Right atrium auricular region (tissue), 2 donors: ENCODE measurements around the gene ACER3. TPM values are rescaled to one million over a fixed set of nuclear protein-coding genes. Genes with fewer than 3 reads are reported as not detected.

Experiments used
- DNase-seq: peaks from one replicate; pipeline ENCODE4 v3.0.0-alpha.2; 2019; ENCODE audit warnings: low spot score
- H3K27ac ChIP-seq, 2 donors: fragments of 200-600 bp; sonication (generic); 1 replicate in 1 of 2; 2 replicates in 1 of 2; pipeline ENCODE4 v1.5.1; 2016 to 2019
- H3K27me3 ChIP-seq, 2 donors: fragments of 200-600 bp; sonication (generic); one replicate each; pipeline versions ENCODE4 v1.5.1 to v1.6.0; 2017 to 2019
- H3K36me3 ChIP-seq: fragments of 200-600 bp; sonication (generic); one replicate; pipeline ENCODE4 v1.5.1; 2016
- H3K4me1 ChIP-seq, 2 donors: fragments of 200-600 bp; sonication (generic); one replicate each; pipeline versions ENCODE4 v1.5.1 to v1.6.0; 2017 to 2019
- H3K4me3 ChIP-seq, 2 donors: fragments of 200-600 bp; sonication (generic); 1 replicate in 1 of 2; 2 replicates in 1 of 2; pipeline ENCODE4 v1.5.1; 2017 to 2019; ENCODE audit warnings: mild to moderate bottlenecking in 1 of 2, moderate library complexity in 1 of 2
- H3K9me3 ChIP-seq, 2 donors: fragments of 200-600 bp; sonication (generic); one replicate each; pipeline ENCODE4 v1.5.1; 2019
- CTCF ChIP-seq, 2 donors: fragments of 200-600 bp; sonication (generic); IDR thresholded peaks; one replicate each; pipeline ENCODE4 v1.5.1; 2019; ENCODE audit warnings: antibody characterized with exemption in 2 of 2
- total RNA-seq, 2 donors: library from RNA; depleted of rRNA; stranded (reverse); fragments of >200 nt; gene quantifications; one replicate each; pipeline ENCODE4 v1.1.0, GENCODE V29; 2016

ACER3 gene
- total RNA-seq, 2 donors from 2014 or later, result 6.4 to 11.3 TPM

GRCh38 chr11:76835928-76836612, 24.6 kb upstream of the ACER3 start:
- no peak for DNase-seq
- Histone ChIP-seq H3K9me3 (no peaks in the 10 kb centered on the region), H3K4me3 (no peak overlapping the region), H3K36me3 (no peaks in the 10 kb centered on the region), H3K27ac (peak overlapping the region in 1 of 2 donors; percentile 46), H3K27me3 (no peaks in the 10 kb centered on the region), H3K4me1 (peaks cover 0 to 22% of the 10 kb centered on the region in 2 donors)
- TF ChIP-seq CTCF (IDR thresholded peaks at IDR 0.05), result no peak

- no peak overlapping the region for H3K4me3 ChIP-seq
- H3K9me3 ChIP-seq, result no peaks in the 10 kb centered on the region
- H3K27me3 ChIP-seq, result no peaks in the 10 kb centered on the region
- no peaks in the 10 kb centered on the region for H3K36me3 ChIP-seq
- peak overlapping the region in 1 of 2 donors; percentile 46 for H3K27ac ChIP-seq
- DNase-seq, result no peak
- TF ChIP-seq CTCF (IDR thresholded peaks at IDR 0.05), result no peak
- peaks cover 0 to 22% of the 10 kb centered on the region in 2 donors for H3K4me1 ChIP-seq
These were observed 24.0 kb upstream of the ACER3 start for GRCh38 chr11:76836613-76837291.

DNA sequence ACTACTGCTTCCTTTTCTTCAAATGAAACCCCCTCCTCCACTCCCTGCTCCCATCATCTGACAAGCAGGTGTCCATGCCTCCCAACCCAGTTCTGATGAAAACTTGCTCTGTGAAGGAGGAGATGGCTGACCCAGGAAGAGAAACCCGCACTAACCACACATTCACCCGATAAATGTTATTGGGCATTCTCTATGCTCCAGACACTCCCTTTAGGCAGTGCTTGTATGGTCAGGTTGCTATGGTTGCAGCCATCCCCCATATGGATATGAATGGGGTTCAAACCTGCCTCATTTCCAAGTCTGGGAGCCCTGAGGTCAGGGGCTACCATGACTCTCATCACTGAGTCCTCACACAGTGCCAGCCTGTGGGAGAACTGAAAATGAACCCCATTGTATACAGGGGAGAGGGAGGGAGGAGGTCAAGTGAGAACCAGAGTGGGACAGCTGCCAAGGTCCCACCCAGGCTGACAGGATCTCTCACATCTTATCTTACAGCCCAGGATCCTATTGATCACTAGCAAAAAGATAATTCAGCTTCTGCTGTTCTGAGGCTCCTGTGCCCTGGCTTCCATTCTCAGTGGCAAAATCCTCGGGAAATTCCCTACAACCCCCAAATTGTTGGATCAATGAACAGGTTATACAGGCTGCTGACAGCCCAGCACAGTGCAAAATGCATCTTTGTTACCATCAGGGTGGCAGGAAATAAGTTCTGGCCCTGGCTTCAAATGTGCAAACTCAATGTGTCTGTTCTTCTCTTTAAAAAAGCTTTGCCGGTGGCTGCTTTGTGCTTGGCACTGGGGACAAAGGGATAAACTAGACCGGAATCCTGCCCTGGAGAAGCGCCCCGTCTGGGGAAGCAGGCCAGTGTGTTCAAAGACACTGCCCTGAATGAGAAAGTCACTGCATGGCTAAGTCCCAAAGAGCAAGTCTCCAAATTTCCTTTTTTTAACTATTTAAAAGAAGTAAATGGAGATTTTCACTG, 22.7 kb upstream of the ACER3 start:
- Histone ChIP-seq H3K4me3 (no peak overlapping the region), H3K27ac (no peak overlapping the region), H3K4me1 (peaks cover 0 to 22% of the 10 kb centered on the region in 2 donors), H3K27me3 (no peaks in the 10 kb centered on the region), H3K9me3 (no peaks in the 10 kb centered on the region), H3K36me3 (no peaks in the 10 kb centered on the region)
- DNase-seq, result no peak
- TF ChIP-seq CTCF (IDR thresholded peaks at IDR 0.05), result no peak

- TF ChIP-seq CTCF (IDR thresholded peaks at IDR 0.05), result peak in 1 of 2 donors; percentile 33
- no peak for DNase-seq
- H3K9me3 ChIP-seq, result no peaks in the 10 kb centered on the region
- no peaks in the 10 kb centered on the region for H3K36me3 ChIP-seq
- H3K4me3 ChIP-seq, result no peak overlapping the region
- no peaks in the 10 kb centered on the region for H3K27me3 ChIP-seq
- H3K27ac ChIP-seq, result no peak overlapping the region
- peaks cover 0 to 22% of the 10 kb centered on the region in 2 donors for H3K4me1 ChIP-seq
These were observed 22.0 kb upstream of the ACER3 start for GRCh38 chr11:76838678-76839068.

DNA sequence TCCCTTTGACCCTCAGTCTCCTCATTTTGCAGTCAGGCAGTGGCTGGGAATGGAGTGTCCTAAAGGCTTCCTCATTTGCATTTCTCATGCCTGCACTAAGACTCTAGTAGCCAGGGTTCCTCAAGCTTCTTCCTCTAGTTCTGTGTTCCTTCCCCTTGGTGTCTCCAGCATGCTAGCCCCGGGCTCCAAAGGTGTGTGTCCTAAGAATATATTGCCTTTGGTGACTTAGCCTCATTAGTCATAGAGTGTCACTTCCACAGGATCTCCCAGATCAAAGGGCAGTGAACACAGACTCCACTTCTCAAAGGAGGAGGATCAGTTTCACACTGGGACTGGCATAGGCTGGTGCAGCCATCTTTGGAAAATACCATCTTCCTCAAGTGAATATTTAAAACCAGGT, 21.4 kb upstream of the ACER3 start:
- no peak for DNase-seq
- Histone ChIP-seq H3K27ac (no peak overlapping the region), H3K4me1 (peaks cover 0 to 22% of the 10 kb centered on the region in 2 donors), H3K27me3 (no peaks in the 10 kb centered on the region), H3K36me3 (no peaks in the 10 kb centered on the region), H3K4me3 (no peak overlapping the region), H3K9me3 (no peaks in the 10 kb centered on the region)
- TF ChIP-seq CTCF (IDR thresholded peaks at IDR 0.05), result no peak
